Amniotic epithelial cell (primary cell): Measurements from ENCODE around the gene SBNO2.

Experiments
- DNase-seq: peaks from one replicate; pipeline ENCODE4 v3.0.0-alpha.2; 2010; ENCODE audit warnings: low read depth

Gene SBNO2

DNA sequence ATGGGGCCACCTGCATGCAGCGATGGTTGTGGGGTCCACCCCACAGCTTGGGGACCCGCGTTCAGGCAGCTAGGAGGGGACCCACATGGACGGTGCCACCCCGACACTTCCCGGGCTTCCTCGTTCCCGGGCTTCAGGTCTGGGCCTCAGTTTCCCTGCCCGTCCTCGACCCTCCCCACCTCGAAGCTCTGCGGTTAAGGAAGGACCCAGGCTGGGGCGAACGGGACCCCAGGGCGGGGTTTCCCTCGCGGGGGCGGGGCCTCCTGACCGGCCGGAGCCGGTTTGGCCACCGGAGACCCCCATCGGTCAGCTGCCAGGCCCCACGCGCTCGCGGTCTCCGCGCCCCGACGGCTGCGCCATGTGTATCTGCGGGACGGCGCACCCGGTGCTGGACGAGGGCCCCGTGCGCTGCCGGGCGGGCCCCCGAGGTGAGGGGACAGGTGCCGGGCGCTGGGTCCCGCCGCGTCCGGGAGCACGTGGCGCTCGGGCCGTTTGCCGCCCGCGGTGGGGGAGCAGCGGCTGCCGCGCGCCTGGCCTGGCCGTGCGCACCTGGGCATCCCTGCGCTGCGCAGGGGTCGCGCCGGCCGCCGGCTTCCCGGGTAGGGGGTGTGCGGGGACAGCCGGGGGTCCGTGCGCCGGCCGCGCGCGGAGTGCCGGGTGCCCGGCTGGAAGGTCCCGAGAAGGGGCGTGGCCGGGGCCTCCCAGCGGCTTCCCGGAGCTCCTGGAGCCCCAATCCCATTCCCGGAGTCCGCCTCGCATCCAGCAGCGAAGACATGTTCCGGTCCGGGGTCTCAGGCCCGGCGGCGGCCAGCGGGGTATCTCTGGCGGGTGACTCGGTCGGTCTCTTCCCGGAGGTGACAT lies 102.9 kb downstream of the SBNO2 start:
- DNase-seq, result no peak

- no peak for DNase-seq
Observed at GRCh38 chr19:1070576-1070930, 103.5 kb downstream of the SBNO2 start.

GRCh38 chr19:1069009-1069779 lies 104.9 kb downstream of the SBNO2 start:
- DNase-seq, result no peak

DNA sequence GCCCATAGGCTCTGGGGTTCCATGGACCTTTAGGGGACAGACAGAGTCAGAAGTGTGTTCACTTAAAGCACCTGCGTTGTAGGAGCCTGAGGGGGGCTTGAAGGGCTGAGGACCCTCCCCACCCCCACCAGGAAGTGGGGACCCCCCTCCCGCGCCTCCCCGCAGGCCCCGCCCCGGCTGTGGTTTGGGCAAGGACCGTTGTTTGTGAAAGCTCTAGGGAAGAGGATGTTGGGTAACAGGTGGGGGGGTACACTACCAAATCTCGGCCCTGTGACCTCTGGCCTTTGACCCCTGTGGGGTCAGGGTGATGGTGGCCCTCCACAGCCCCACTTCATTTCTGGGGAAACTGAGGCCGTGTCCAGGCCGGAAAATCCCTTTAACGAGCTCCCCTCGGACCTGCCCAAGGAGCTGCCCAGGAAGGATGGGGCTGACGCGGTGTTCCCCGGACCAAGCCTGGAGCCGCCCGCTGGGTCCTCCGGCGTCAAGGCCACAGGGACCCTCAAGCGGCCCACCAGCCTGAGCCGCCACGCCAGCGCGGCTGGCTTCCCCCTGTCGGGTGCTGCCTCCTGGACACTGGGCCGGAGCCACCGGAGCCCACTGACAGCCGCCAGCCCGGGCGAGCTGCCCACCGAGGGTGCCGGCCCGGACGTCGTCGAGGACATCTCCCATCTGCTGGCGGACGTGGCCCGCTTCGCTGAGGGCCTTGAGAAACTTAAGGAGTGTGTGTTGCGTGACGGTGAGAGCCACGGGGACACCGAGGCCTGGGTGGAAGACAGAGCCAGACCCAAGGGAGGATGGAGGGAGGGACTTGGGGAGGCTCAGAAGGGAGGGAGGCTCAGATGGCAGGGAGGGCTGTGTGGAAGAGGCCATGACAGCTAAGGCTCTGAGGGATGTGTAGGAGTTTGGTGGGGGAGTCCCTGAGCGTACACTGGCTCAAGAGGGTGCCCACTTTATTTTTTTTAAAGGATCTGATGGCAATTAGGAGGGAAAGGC lies 105.8 kb downstream of the SBNO2 start:
- DNase-seq, result no peak

DNA sequence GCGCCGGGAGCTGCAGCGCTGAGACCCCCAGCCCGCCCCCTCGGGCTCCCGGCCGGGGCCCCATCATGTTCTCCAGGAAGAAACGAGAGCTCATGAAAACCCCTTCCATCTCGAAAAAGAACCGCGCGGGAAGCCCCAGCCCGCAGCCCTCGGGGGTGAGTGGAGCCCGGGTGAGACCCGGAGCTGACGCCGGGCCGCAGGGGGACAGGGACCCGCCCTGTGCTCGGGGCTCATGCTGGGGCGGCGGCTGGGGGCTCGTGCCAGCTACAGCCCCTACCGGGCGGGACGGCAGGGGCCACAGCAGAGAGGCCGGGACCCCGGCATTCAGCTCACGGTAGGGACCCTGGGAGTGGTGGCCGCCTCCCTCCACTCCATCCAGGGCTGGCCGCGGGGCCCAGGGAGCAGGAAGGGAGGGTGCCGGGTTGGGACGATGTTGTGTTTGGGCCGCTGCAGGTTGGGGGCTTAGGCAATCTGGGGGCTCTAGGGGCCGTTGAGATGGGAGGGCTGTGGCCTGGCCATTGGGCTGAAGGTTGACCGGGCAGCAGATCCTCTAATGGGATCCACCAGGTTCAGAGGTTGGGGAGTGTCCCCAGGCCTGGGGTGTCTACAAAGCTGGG lies 106.6 kb downstream of the SBNO2 start:
- DNase-seq, result no peak

DNA sequence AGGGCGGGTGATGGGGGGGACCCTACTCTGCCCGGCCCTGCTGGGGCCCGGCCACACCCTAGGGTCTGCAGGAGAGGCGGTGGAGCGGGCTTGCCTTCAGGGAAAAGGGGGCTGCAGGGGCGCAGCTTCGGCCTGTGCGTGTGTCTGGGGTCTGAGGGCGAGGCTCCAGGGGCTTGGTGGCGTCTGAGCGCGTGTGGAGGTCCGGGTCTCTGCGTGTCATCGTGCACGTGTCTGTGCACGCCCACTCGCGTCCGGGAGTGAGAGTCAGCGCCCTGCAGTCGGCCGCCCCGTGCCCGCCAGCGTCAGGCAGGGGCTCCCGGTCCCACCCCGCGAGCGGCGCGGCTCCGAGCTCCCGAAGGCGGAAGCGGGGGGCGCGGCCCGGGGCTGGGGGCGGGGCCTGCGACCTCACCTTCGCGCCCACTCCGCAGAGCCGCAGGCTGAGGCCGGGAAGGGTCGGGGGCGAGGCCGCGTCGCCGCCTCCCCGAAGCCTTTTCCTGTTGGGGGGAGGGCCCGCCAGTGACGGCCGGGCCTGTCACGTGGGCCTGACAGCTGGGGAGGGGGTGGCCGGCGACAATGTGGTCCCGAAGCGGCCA lies 107.2 kb downstream of the SBNO2 start, which contains the start of gene ARHGAP45:
Gene ARHGAP45, plus strand, starts transcription at position 420 of the 593 bp plus-strand sequence. CDS start 239 bp downstream, outside the sequence.
- no peak for DNase-seq

DNA sequence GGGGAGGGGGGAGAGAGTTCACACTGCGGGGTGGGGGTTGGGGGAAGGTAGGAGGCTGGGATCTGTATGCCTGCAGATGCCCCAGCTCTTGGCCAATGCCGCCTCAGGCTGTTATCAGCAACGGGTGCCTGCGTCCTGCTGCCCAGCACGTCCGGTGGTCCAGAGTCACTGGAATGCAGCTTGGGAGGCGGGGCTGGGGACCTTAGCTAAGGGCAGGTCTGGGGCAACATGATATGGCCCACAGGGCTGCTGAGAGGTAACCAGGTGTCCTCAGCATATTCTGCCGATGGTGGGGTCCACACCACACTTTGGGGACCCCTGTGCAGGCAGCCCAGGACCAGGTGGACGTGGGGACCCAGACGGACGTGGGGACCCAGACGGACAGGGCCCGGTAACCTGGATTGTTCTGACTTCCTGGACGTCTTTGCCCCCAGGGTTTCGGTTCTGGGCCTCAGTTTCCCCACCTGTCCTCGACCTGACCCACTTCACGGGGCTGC lies 107.8 kb downstream of the SBNO2 start:
- no peak for DNase-seq

DNA sequence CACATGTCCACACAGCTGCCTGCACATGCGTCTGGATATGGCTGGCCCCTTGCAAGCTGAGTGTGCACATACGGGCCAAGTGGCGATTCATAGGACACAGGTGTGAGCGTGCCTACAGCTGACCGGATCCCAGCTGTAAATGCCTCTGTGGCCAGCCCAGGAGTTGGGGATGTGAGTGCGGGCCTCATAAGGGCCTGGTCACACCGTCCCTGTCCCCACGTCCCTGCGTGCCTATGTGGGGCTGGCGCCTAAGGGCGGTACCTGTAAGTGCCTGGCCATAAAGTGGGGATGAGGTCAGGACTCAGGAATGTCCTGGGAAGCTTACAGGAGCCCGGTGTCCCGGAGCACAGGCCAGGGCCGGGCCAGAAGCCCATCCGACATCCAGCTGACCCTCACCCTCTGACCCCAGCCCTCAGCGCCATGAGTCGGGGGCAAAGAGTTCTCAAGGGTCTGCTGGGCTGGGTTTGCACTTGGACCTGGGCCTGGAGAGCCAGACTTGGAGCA lies 108.4 kb downstream of the SBNO2 start:
- no peak for DNase-seq

GRCh38 chr19:1064661-1065605 lies 109.1 kb downstream of the SBNO2 start:
- DNase-seq, result peak; percentile 58

GRCh38 chr19:1063909-1064660 lies 110.0 kb downstream of the SBNO2 start:
- DNase-seq, result no peak

- no peak for DNase-seq
Observed at GRCh38 chr19:1063030-1063908, 110.8 kb downstream of the SBNO2 start.

DNA sequence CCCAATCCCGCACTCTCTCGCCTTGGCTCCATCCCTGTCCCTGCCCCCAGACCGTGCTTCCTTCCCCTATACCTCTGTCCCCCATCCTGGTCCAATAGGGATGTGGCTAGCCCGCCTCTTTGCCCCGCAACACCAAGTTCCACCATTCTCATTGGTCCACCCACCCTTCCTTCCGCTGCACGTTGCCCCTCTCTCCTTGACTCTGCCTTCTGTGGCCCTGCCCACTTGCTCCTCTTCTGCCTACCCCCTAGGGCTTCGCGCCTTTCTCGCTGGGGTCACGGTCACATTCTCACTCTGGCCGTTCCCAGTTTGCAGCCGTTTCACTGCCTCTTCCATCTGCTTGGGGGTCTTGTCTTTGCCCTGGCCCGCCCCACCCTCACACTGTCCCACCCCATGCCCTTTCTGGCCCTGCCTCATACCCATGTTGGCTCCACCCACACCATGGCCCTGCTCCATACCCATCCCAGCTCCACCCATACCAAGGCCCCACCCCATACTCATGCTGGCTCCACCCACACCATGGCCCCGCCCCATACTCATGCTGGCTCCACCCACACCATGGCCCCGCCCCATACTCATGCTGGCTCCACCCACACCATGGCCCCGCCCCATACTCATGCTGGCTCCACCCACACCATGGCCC lies 111.6 kb downstream of the SBNO2 start:
- DNase-seq, result no peak

- no peak for DNase-seq
Observed at GRCh38 chr19:1061987-1062386, 112.1 kb downstream of the SBNO2 start.

DNA sequence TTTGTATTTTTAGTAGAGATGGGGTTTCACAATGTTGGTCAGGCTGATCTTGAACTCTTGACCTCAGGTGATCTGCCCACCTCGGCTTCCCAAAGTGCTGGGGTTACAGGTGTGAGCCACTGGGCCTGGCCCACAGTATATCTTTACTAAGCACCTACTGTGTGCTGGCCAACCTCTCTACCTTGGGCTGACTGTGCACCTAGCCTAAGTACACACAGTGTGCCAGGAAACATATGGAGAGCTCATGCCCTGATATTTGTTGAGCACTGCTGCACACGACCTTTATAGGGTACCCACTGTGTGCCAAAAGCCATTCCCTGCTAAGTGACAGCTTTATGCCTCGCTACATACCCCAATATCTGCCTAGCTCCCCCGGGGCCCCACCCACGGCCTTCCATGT lies 113.4 kb downstream of the SBNO2 start:
- no peak for DNase-seq

- DNase-seq, result no peak
Observed at GRCh38 chr19:1058112-1058511, 116.0 kb downstream of the SBNO2 start.
